NCI-H2107 treated with DMSO at 0.1 percent for 48 hours (cell line): ENCODE measurements around the gene NDUFA11.

Experiments
- DNase-seq: peaks from one replicate; lab custom pipeline; 2025; ENCODE audit not compliant: unreplicated experiment; lab: John Stamatoyannopoulos, UW

Gene NDUFA11

GRCh38 chr19:5932609-5933262, 29.1 kb upstream of the NDUFA11 start:
- no peak for DNase-seq

GRCh38 chr19:5932146-5932545, 28.6 kb upstream of the NDUFA11 start:
- no peak for DNase-seq

- DNase-seq = no peak
Observed at GRCh38 chr19:5931251-5931650, 27.7 kb upstream of the NDUFA11 start.

DNA sequence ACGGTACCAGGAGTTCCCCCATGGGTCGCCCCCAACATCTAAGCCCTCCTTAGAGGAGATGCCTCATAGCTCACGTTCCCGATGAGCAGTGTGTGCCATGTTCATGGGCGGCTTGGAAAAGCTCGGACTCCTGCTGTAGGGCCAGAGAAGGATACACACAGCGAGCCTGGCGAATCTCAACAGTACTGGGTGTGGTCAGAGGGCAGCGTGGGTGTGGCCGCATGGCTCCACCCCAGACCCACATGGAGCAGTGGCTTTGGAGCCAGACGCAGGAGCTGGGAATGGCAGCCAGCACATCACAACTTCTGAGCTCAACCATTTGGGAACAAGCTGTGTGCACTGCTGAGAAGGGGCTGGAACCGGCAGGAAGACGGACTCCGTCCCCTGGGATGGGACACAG, 26.0 kb upstream of the NDUFA11 start:
- no peak for DNase-seq

GRCh38 chr19:5929179-5929578, 25.6 kb upstream of the NDUFA11 start:
- DNase-seq = no peak

DNA sequence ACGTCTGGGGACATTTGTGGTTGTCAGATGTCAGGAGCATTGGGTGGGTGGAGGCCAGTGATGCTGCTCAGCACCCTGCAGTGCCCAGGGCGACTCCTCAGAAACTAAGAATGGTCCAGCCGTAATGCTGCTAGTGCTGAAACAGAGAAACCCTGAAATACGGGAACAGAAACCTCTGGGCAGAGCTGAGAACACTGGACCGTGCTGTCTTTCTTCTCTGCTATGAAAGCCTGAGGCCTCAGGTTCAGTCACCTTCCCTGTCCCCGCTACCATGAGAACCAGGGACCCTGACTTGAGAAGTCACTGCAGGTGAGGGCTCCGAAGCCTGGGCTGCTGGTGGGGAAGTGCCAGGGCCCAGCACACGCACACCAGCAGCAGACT, 23.8 kb upstream of the NDUFA11 start:
- no peak for DNase-seq

DNA sequence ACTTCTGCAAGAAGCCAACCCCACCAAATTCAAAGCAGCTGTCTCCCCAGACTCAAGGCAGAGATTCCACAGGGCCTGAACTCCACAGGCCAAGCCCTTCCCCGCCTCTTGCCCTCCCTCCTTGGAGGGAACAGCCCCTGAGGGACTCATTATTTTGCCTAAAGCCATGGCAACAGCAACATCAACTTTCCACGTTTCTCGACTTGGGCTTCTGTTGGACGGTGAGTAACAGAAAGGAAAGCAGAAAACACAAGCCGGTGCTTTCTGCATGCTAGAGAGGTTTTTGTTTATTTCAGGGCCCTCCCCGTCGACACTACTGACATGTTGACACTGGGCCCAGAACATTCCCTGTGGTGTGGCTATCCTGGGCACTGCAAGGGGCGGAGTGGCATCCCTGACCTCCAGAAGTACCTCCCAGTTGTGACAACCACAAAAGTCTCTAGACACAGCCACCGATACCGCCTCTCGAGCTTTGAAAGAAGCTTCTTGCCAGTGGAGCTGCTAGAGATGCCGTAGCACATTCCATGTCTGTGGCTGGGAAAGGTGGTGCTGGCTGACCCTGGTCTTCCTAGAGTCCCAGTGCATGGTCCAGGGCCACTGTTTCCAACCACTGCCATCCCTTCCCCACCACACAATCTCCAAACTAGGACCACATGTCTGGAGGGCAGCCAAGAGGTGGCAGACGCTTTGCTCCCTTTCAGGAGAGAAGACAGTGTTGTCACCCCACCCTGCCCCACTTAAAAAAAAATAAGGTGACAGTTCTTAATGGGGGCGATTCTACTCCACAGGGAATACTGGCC, 23.3 kb upstream of the NDUFA11 start:
- DNase-seq = no peak

GRCh38 chr19:5925830-5926427, 22.3 kb upstream of the NDUFA11 start:
- no peak for DNase-seq

DNA sequence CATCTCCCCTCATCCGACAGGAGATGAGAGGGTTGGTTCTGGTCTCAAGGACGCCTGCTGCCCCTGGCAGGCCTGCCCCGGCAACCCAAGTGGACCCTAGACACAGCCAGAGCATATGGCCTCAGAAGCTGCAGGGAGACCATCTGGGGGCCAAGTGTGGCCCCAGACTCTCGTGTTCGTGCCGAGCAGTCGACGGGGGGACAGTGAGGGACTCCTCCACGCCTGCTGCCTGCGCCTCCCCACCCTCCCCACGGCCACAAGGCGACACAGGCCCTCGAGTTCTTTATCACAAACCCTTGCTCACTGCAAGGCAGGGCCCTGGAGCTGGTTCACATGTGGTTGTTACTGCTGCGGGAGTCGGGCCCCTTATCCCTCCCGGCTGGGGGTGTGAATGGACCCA, 19.8 kb upstream of the NDUFA11 start:
- no peak for DNase-seq

GRCh38 chr19:5922161-5922545, 18.6 kb upstream of the NDUFA11 start:
- no peak for DNase-seq

DNA sequence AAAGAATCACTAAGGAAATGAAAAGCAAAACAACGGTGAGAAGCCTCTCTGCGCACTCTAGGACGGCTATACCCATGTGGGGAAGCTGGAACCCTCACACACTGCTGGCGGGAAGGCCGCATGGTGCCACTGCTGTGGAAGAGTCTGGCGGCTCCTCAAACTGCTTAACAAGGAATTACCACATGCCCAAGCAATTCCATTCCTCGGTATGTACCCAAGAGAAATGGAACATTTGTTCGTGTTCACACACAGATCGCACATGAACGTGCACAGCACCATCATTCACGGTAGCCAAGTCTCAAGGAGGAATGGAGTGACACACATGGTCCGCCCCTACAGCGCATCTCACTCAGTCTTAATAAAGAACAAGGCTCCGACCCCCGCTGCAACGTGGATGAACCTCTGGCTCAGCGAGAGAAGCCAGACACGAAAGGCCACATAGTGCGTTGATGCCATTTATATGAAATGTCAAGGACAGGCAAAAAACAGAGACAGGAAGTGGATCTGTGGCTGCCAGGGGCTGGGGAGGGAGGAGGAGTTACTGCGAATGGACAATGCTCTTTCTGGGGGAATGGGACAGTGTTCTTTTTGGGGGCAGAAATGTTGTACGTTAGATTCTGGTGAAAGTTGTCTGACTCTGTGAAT, 18.0 kb upstream of the NDUFA11 start:
- DNase-seq = no peak

- no peak for DNase-seq
Observed at GRCh38 chr19:5918463-5919079, 15.0 kb upstream of the NDUFA11 start.

DNA sequence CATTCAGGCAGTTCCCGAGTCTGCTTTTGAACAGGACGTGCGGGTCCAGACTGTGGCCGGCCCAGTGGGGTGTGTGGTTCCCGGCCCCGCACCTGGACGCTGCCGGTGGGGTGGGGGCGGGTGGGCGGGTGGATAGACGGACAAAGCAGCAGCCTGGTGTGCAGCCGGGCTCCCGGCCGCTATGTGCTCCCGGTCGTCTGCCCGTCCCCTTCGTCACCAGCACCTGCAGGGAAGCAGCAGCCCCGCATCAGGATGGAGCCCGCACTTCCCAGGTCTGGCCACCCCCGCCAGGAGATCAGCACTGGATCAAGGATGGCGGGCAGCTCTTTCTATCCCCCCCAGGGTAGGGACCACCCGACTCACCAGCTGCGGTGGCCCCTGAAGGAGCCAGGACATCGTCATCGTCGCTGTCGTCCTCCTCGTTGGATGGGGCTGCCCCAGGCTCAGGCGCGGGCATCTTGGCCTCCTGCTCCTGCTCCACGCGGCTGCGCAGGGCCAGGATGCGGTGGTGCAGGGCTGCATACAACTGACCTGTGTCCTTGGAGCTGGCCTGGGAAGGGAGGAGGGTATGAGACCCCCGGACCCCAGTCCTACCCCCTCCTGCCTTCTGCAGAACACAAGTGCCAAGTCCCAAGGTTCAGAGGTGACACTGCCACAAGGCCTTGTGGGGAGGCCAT, 14.0 kb upstream of the NDUFA11 start:
- no peak for DNase-seq

GRCh38 chr19:5916181-5916708, 12.7 kb upstream of the NDUFA11 start:
- DNase-seq = no peak

DNA sequence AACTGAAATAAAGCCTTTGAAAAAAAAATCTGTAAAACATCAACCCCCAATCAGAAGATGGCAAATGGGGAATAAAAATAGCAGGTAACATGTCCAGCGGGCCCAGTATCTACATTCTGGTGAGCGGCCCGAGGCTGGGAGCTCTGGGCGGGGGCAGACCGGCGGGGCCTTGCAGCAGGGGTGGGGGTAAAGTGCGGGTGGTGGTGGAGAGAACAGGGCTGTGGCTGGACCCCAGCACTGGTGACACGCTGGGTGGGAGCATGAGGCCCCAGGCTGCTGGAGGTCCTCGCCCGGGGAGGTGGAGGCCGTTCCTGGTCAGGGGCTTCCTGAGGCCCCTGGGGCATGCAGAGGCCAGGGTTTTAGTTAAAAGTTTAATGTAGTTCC, 12.2 kb upstream of the NDUFA11 start:
- DNase-seq = no peak

- DNase-seq = no peak
Observed at GRCh38 chr19:5914946-5915781, 11.6 kb upstream of the NDUFA11 start.

- no peak for DNase-seq
Observed at GRCh38 chr19:5914358-5914774, 10.8 kb upstream of the NDUFA11 start.

GRCh38 chr19:5913739-5914357, 10.3 kb upstream of the NDUFA11 start, which contains the start of gene CAPS:
TSS of gene CAPS (plus strand) at chr19:5914254. CDS start at chr19:5914407, 153 bp downstream.
- no peak for DNase-seq

DNA sequence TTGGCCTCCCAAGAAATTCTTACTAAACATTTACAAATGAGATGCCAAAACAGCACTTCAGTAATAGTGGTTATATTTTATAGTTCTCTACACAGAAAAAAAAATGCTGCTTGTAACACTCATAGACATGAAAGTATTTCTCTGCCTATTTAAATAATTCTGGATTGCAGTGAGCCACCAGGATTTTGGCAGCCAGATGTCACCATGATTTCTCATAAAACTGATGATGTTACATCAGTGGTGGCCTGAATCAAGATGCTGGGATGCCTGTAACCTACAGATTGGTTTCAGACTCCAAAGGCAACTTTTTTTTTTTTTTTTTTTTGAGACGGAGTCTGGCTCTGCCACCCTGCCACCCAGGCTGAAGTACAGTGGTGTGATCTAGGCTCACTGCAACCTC, 7.8 kb upstream of the NDUFA11 start:
- no peak for DNase-seq
